ENCODE data around the gene CCL5. TPM values are rescaled to one million over a fixed set of nuclear protein-coding genes. Genes with fewer than 3 reads are reported as not detected.

CCL5 gene
- total RNA-seq, 1 donor = 0.36 TPM

DNA sequence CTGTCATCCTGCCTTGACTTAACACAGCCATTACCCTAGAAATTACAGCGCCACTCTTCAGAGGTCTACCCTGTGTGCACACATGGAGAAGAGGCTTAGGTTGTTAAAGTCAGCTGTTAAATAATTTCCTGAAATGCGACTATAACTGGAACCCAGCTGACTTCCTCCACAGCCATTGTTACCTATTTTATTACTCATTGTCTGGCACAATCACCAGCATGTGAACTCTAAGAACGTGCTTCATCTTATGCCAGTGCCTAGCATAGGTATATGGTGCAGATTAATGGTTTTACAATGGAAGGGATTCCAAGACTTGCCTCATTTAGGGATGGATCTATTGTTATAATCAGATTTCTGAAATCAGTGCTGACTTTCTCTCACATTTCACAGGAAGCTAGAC, 38.5 kb upstream of the CCL5 start:
- no peak for DNase-seq (ENCODE audit: insufficient read length, low spot score, missing footprints)
- Histone ChIP-seq H4K20me1 (ENCODE audit: insufficient read depth, low read length) (no peaks in the 10 kb centered on the region), H3K36me3 (ENCODE audit: insufficient read depth, low read length) (no peaks in the 10 kb centered on the region), H3K4me2 (ENCODE audit: insufficient read depth, low read length) (no peak overlapping the region), H3K9me3 (ENCODE audit: low read depth, low read length) (no peaks in the 10 kb centered on the region), H2AFZ (ENCODE audit: low read length) (no peak overlapping the region), H3K27ac (ENCODE audit: low read depth, low read length) (no peak overlapping the region), H3K27me3 (ENCODE audit: insufficient read depth, low read length) (peaks cover 5% of the 10 kb centered on the region), H3K4me3 (ENCODE audit: insufficient read depth, low read length) (no peak overlapping the region), H3K4me1 (ENCODE audit: insufficient read depth, low read length) (no peaks in the 10 kb centered on the region), H3K79me2 (ENCODE audit: insufficient read depth, low read length) (no peaks in the 10 kb centered on the region)
- TF ChIP-seq, protein P1, sequence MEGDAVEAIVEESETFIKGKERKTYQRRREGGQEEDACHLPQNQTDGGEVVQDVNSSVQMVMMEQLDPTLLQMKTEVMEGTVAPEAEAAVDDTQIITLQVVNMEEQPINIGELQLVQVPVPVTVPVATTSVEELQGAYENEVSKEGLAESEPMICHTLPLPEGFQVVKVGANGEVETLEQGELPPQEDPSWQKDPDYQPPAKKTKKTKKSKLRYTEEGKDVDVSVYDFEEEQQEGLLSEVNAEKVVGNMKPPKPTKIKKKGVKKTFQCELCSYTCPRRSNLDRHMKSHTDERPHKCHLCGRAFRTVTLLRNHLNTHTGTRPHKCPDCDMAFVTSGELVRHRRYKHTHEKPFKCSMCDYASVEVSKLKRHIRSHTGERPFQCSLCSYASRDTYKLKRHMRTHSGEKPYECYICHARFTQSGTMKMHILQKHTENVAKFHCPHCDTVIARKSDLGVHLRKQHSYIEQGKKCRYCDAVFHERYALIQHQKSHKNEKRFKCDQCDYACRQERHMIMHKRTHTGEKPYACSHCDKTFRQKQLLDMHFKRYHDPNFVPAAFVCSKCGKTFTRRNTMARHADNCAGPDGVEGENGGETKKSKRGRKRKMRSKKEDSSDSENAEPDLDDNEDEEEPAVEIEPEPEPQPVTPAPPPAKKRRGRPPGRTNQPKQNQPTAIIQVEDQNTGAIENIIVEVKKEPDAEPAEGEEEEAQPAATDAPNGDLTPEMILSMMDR (IDR thresholded peaks at IDR 0.05; ENCODE audit: extremely low read depth, low read depth, low read length) = no peak

DNA sequence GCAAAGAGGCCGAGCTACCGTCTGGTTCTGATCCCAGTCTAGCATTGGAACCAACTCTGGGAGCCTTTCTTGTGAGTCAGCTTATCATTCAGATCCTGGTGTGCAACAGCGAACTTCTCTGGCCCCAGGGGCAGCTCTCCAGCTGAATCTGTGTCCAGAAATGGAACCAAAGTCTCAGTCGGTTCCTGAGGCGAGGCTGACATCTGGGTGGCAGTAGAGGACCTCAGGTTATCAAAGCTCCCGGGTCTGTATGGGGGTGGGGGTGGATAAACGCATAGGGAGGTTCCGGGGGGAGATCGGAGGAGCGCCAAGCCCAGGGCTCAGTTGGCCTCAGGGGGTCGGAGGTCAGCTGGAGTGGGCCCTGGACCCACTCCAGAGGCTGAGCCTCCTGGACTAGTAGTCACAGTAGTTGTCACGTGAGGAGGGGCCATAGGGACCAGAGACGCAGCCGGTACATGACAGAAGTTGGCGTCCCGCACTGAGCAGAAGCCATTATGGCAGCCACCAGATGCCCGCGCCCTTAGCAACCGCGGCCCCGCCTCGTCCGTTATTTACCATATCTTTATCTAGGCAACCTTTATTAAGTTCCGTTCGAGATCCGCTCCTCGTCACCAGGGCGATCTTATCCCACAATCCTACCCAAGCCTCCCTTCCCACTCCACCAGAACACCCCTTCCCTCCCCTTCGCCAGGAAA, 37.5 kb upstream of the CCL5 start:
- H3K79me2 ChIP-seq (ENCODE audit: insufficient read depth, low read length) = no peaks in the 10 kb centered on the region
- TF ChIP-seq, protein P1 (IDR thresholded peaks at IDR 0.05; ENCODE audit: extremely low read depth, low read depth, low read length) = no peak
- no peaks in the 10 kb centered on the region for H3K4me1 ChIP-seq (ENCODE audit: insufficient read depth, low read length)
- H3K4me3 ChIP-seq (ENCODE audit: insufficient read depth, low read length) = no peak overlapping the region
- peaks cover 5% of the 10 kb centered on the region for H3K27me3 ChIP-seq (ENCODE audit: insufficient read depth, low read length)
- H4K20me1 ChIP-seq (ENCODE audit: insufficient read depth, low read length) = no peaks in the 10 kb centered on the region
- no peaks in the 10 kb centered on the region for H3K36me3 ChIP-seq (ENCODE audit: insufficient read depth, low read length)
- H3K27ac ChIP-seq (ENCODE audit: low read depth, low read length) = no peak overlapping the region
- H3K4me2 ChIP-seq (ENCODE audit: insufficient read depth, low read length) = no peak overlapping the region
- H3K9me3 ChIP-seq (ENCODE audit: low read depth, low read length) = no peaks in the 10 kb centered on the region
- no peak overlapping the region for H2AFZ ChIP-seq (ENCODE audit: low read length)
- DNase-seq (ENCODE audit: insufficient read length, low spot score, missing footprints) = no peak

DNA sequence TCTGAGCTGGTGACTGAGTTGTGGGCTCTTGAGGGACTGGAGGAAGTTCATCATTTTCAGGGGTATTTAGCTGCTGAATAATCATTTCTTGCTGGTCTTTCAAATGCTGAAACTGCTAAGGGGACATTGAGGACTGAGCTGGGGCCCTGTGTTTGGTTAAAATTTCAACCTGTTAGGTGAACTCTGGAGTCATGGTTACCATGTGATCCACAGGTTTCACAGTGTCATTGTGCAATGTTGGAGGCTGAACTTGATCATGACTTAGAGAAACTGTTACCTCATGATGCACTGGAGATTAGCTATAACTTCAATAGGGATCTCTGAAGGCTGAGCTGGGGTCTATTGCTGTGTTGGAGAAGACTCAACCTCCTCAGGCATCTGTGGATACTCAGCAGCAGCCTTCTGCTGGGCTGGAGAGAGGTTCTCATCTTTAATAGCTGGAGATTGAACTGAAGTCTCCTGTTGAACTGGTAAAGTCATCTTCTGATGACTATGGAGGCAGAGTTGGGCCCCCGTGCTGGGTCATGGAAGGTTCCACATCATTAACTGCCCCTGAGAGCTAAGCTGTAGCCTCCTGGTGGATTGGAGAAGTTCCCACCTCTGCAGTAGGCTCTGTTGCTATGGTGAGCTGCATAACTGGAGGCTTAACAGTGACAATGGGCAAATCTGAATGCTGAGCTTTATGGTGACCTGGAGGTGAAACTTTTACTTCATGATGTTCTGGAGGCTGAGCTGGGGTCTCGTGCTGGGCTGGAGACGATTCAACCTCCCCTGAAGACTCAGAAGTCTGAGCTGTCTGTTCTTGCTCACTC, 35.2 kb upstream of the CCL5 start:
- Histone ChIP-seq H2AFZ (ENCODE audit: low read length) (no peak overlapping the region), H3K27ac (ENCODE audit: low read depth, low read length) (no peak overlapping the region), H4K20me1 (ENCODE audit: insufficient read depth, low read length) (no peaks in the 10 kb centered on the region), H3K36me3 (ENCODE audit: insufficient read depth, low read length) (no peaks in the 10 kb centered on the region), H3K4me2 (ENCODE audit: insufficient read depth, low read length) (no peak overlapping the region), H3K27me3 (ENCODE audit: insufficient read depth, low read length) (peaks cover 5% of the 10 kb centered on the region), H3K4me3 (ENCODE audit: insufficient read depth, low read length) (no peak overlapping the region), H3K4me1 (ENCODE audit: insufficient read depth, low read length) (no peaks in the 10 kb centered on the region), H3K79me2 (ENCODE audit: insufficient read depth, low read length) (no peaks in the 10 kb centered on the region), H3K9me3 (ENCODE audit: low read depth, low read length) (no peaks in the 10 kb centered on the region)
- TF ChIP-seq, protein P1 (IDR thresholded peaks at IDR 0.05; ENCODE audit: extremely low read depth, low read depth, low read length) = no peak
- DNase-seq (ENCODE audit: insufficient read length, low spot score, missing footprints) = no peak

DNA sequence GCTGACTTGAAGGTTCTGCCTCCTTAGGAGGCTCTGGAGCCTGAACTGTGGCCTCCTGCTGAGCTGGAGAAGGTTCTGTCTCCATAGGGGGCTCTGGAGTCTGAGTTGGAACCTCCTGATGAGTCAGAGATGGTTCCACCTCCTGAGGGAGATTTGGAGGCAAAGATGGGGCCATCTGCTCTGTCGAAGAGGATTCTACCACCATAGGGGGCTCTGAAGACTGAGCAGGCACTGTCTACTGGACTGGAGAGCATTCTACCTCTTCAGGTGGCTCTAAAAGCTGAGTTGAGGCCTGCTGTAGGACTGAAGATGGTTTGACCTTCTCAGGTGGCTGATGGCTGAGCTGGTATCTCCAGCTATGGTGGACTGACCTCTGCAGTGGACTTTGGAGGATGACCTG, 34.2 kb upstream of the CCL5 start:
- TF ChIP-seq, protein P1 (IDR thresholded peaks at IDR 0.05; ENCODE audit: extremely low read depth, low read depth, low read length) = no peak
- Histone ChIP-seq H3K79me2 (ENCODE audit: insufficient read depth, low read length) (no peaks in the 10 kb centered on the region), H3K4me2 (ENCODE audit: insufficient read depth, low read length) (no peak overlapping the region), H4K20me1 (ENCODE audit: insufficient read depth, low read length) (no peaks in the 10 kb centered on the region), H2AFZ (ENCODE audit: low read length) (no peak overlapping the region), H3K36me3 (ENCODE audit: insufficient read depth, low read length) (no peaks in the 10 kb centered on the region), H3K4me1 (ENCODE audit: insufficient read depth, low read length) (no peaks in the 10 kb centered on the region), H3K27ac (ENCODE audit: low read depth, low read length) (no peak overlapping the region), H3K9me3 (ENCODE audit: low read depth, low read length) (no peaks in the 10 kb centered on the region), H3K4me3 (ENCODE audit: insufficient read depth, low read length) (no peak overlapping the region), H3K27me3 (ENCODE audit: insufficient read depth, low read length) (peaks cover 13% of the 10 kb centered on the region)
- no peak for DNase-seq (ENCODE audit: insufficient read length, low spot score, missing footprints)

Measured in osteoblast (primary cell).